ENCODE data around the gene CHPT1. TPM values are rescaled to one million over a fixed set of nuclear protein-coding genes. Genes with fewer than 3 reads are reported as not detected.

The CHPT1 gene
- total RNA-seq, 4 donors from 2014 or later = 94.5 to 177 (median 150) TPM

DNA sequence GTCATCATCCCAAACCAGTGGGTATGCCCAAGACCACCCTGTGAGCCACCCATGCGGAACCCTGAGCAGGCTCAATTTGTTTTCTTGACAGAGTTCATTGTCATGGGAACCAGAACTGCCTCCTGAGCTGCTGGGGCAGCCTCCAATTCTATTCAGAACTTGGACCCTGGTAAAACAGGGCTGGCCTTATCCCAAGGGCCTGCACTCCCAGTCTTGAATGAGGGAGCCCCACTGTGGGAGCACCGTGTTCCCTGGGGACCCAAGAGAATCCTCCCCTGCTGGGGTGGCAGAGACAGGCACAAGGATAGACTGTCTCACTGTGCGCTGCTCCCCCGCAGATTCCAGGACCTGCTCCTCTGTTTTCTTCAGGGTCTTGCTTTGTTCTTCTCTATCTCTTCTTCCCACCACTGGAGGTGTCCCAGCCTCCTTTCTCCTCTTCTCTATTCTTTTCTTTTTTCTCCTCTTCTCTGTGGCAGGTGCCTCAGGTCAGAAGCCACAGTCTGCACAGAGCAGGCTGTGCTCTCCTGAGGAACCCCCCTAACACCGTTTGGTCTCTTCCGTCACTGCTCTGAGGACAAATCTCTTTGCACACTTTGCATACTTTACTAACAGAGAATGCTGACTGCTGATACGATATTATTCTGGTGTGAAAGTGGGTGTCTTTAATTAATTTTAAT is 31.2 kb upstream of the CHPT1 start:
- H3K9me3 ChIP-seq = no peaks in the 10 kb centered on the region
- intact Hi-C loops (cut with DNase I) = no loop called here
- TF ChIP-seq, protein P1, sequence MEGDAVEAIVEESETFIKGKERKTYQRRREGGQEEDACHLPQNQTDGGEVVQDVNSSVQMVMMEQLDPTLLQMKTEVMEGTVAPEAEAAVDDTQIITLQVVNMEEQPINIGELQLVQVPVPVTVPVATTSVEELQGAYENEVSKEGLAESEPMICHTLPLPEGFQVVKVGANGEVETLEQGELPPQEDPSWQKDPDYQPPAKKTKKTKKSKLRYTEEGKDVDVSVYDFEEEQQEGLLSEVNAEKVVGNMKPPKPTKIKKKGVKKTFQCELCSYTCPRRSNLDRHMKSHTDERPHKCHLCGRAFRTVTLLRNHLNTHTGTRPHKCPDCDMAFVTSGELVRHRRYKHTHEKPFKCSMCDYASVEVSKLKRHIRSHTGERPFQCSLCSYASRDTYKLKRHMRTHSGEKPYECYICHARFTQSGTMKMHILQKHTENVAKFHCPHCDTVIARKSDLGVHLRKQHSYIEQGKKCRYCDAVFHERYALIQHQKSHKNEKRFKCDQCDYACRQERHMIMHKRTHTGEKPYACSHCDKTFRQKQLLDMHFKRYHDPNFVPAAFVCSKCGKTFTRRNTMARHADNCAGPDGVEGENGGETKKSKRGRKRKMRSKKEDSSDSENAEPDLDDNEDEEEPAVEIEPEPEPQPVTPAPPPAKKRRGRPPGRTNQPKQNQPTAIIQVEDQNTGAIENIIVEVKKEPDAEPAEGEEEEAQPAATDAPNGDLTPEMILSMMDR (IDR thresholded peaks at IDR 0.05) = no peak
- no peak for TF ChIP-seq POLR2A (IDR thresholded peaks at IDR 0.05)
- H3K36me3 ChIP-seq = no peaks in the 10 kb centered on the region
- no peak for DNase-seq
- H3K4me3 ChIP-seq (replicated peaks in 1 of 3) = no peak overlapping the region
- WGBS, 2 donors = 70 to 79% methylated on average over 7 of the region's 7 CpGs
- no peak overlapping the region for H3K27ac ChIP-seq
- H3K27me3 ChIP-seq = no peaks in the 10 kb centered on the region
- H3K4me1 ChIP-seq = no peaks in the 10 kb centered on the region

DNA sequence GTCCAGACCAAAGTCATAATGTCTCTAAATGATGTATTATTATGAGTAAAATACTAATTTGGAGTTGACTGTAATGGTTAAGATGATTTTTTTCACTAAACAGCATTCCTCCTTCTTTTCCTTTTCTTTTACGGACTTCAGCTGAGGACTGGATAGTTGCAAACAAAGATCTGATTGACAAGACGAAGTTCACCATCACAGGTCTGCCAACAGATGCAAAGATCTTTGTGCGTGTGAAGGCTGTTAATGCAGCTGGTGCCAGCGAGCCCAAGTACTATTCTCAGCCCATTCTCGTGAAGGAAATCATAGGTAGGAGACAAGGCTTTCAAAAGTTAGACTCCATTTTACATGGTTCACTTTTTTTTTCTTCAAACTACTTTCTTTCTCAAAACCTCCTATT is 29.8 kb upstream of the CHPT1 start:
- TF ChIP-seq, protein P1 (IDR thresholded peaks at IDR 0.05) = no peak
- TF ChIP-seq POLR2A (IDR thresholded peaks at IDR 0.05) = no peak

DNA sequence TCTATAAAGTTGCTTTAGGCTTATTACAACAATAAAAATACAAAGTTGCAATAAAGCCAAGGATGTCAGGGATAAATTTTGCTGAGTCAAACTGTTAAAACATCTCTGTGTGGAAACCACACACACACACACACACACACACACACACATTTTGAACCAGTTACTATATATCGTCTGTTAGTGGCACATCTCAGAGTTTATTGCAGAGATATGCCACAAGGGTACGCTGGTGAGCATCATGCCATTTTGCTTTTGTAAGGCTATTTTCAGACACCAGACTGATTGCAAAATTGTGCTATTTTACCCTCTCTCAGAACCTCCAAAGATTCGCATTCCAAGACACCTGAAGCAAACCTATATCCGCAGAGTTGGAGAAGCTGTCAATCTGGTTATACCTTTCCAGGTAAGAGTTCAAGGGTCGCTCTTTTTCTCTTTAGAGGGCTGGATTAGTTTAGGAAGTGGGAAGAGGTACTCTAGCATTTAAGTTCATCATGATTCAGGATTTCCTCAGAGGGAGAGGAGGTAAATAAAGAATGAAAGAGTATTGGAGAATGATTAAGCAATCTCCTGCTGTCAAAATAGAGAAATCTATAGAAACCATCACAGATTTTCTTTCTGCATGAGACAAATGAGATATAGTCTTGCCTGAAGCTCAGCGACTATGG is 27.3 kb upstream of the CHPT1 start:
- 71 to 74% methylated on average over 6 of the region's 6 CpGs for WGBS, 2 donors
- peak; percentile 11 to 19 for DNase-seq

More for the DNA sequence above, 29.8 kb upstream of the CHPT1 start:
- no peak overlapping the region for H3K27ac ChIP-seq
- H3K4me1 ChIP-seq = no peaks in the 10 kb centered on the region
- intact Hi-C loops (cut with DNase I) = no loop called here
- H3K36me3 ChIP-seq = no peaks in the 10 kb centered on the region
- DNase-seq = no peak
- no peaks in the 10 kb centered on the region for H3K9me3 ChIP-seq
- no peaks in the 10 kb centered on the region for H3K27me3 ChIP-seq
- no peak overlapping the region for H3K4me3 ChIP-seq (replicated peaks in 1 of 3)
- 85 to 86% methylated on average over 5 of the region's 5 CpGs for WGBS, 2 donors

DNA sequence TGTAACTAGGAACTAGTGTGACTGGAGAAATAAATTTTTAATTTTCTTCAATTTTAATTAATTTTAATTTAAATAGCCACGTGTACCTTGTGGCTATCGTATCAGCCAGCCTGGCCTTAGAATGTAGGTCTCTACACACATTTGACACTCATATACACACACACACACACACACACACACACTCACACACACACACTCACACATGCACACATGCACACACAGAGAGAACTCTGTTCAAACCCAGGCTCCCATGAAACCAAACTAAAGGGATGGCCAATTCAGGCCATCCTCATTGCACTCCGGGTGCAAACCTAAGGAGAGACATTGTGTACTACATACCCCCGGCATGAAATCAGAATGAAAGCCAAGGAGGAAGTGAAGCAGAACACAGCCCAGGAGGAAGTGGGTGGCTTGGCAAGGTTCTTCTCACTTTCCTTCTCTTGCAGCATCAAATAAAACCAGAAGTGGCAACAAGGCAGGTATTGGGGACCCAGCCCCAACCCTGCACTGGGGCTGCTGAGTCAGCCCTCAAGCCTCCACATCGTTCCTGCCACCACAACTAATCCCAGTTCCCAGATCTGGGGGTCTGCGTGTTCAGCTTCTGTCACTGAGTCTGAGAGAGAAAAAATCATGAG is 26.2 kb upstream of the CHPT1 start:
- no peaks in the 10 kb centered on the region for H3K36me3 ChIP-seq
- H3K27me3 ChIP-seq = no peaks in the 10 kb centered on the region
- H3K4me1 ChIP-seq = no peaks in the 10 kb centered on the region
- H3K9me3 ChIP-seq = no peaks in the 10 kb centered on the region
- WGBS, 2 donors = 58 to 72% methylated on average over 6 of the region's 6 CpGs
- DNase-seq = peak; percentile 35 to 37
- H3K4me3 ChIP-seq (replicated peaks in 1 of 3) = no peak overlapping the region
- intact Hi-C loops (cut with DNase I) = loop anchor here (10.0 kb wide), 1 partner anchor 84 kb away; no protein-coding TSS in a partner anchor
- no peak for TF ChIP-seq POLR2A (IDR thresholded peaks at IDR 0.05)
- TF ChIP-seq, protein P1 (IDR thresholded peaks at IDR 0.05) = no peak
- no peak overlapping the region for H3K27ac ChIP-seq

More for the DNA sequence above, 27.3 kb upstream of the CHPT1 start:
- Histone ChIP-seq H3K27ac (no peak overlapping the region), H3K4me3 (replicated peaks in 1 of 3) (no peak overlapping the region), H3K36me3 (no peaks in the 10 kb centered on the region), H3K4me1 (no peaks in the 10 kb centered on the region), H3K9me3 (no peaks in the 10 kb centered on the region), H3K27me3 (no peaks in the 10 kb centered on the region)
- intact Hi-C loops (cut with DNase I) = loop anchor here (10.0 kb wide), 1 partner anchor 85 kb away; no protein-coding TSS in a partner anchor
- no peak for TF ChIP-seq POLR2A (IDR thresholded peaks at IDR 0.05)
- TF ChIP-seq, protein P1 (IDR thresholded peaks at IDR 0.05) = peak in 4 of 6 experiments; percentile 48 to 58 (median 52)
